Fibroblast of villous mesenchyme (primary cell): ENCODE data around the gene TTLL8. TPM values are rescaled to one million over a fixed set of nuclear protein-coding genes. Genes with fewer than 3 reads are reported as not detected.

Experiments used
- DNase-seq: peaks from one replicate; pipeline ENCODE4 v3.0.0-alpha.2; 2010; ENCODE audit warnings: low read depth
- H3K4me3 ChIP-seq: 2 replicates; pipeline ENCODE4 v1.5.1; 2011; ENCODE audit warnings: low read depth, mild to moderate bottlenecking, low read length
- total RNA-seq: library from RNA; depleted of rRNA; stranded (reverse); fragments of >200 nt; gene quantifications from 2 replicates; pipeline ENCODE4 v1.2.3, GENCODE V29; 2012
- TF ChIP-seq, protein P1 (sequence below): IDR thresholded peaks from 2 replicates; pipeline ENCODE4 v1.5.1; 2012; ENCODE audit warnings: low read depth, mild to moderate bottlenecking, low read length; ENCODE audit not compliant: insufficient read depth

TTLL8 gene
- total RNA-seq, 1 donor: not detected

DNA sequence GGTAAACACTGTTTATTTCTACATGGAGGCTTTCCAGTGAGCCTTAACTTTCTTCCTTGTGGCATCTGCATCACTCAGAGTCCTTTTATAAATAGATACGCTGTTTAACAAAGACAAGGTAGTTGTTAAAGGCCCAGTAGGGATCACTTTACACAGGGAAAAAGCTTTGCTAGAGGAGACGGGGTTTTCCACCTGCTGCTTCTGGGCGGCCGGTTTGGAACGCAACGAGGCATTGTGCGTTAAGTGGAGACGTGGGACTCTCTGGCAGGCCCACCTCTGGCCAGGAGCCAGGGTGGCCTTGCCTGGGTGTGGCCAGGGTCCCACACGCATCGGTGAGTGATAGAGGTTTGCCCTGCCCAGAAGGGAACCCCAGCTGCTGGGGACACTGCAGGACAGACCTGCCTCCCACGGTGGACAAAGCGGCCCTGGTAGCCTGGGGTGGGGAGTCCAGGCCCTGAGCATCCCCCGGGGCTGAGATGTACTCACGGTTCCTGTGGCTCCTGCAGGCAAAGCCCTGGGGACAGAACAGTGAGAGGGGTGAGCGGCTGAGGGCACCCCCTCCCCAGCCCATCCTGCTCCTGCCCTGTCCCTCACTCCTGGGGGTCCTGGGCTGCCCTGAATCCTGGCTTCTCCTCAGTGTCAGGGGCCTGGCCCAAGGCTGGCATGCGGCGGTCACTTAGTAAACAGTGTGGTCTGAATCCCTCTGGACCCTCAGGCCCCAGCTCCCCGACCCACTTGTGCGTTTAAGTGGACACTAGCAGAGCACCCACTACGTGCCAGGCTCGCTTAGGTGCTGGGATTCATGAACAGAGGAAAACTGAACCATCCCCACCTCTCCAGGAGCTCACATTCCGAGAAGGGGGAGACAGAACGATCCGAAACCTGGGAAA, 49.7 kb downstream of the TTLL8 start:
- DNase-seq: no peak
- no peak overlapping the region for H3K4me3 ChIP-seq
- TF ChIP-seq, protein P1, sequence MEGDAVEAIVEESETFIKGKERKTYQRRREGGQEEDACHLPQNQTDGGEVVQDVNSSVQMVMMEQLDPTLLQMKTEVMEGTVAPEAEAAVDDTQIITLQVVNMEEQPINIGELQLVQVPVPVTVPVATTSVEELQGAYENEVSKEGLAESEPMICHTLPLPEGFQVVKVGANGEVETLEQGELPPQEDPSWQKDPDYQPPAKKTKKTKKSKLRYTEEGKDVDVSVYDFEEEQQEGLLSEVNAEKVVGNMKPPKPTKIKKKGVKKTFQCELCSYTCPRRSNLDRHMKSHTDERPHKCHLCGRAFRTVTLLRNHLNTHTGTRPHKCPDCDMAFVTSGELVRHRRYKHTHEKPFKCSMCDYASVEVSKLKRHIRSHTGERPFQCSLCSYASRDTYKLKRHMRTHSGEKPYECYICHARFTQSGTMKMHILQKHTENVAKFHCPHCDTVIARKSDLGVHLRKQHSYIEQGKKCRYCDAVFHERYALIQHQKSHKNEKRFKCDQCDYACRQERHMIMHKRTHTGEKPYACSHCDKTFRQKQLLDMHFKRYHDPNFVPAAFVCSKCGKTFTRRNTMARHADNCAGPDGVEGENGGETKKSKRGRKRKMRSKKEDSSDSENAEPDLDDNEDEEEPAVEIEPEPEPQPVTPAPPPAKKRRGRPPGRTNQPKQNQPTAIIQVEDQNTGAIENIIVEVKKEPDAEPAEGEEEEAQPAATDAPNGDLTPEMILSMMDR: no peak

DNA sequence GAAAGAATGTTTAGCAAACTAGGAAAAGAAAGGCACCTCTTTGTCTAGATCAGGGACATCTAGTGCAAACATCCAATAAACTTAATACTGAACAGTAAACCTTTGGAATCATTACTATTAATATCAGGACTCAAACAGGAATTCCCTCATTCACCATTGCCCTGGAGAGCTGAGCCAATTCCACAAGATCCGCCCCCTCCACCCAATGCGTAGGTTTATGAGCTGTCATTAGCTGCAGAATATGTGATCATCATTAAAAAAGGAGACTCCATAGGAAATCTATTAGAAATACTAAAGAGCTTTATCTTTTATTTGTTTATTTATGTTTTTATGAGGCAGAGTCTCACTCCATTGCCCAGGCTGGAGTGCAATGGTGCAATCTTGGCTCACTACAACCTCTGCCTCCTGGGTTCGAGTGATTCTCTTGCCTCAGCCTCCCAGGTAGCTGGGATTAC, 51.0 kb downstream of the TTLL8 start:
- peak; percentile 16 for DNase-seq
- TF ChIP-seq, protein P1: no peak
- no peak overlapping the region for H3K4me3 ChIP-seq

DNA sequence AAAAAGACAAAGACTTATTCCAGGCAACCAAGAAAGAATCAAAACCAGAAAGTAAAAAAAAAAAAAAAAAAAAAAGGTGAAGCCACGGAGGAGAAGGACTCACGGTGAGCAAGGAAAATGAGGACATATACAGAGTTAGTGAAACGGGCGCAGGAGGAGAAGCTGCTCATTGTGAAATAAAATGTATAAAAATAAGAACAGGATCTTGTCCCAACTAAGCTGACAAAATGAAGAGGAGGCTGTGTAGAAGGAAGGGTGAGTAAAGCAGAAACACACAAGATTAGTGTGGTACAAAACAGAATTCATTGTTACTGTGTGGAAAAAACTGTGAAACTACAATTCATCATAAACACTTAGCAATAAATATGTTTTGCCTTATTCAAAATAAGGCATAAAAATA, 53.2 kb downstream of the TTLL8 start:
- TF ChIP-seq, protein P1: no peak
- H3K4me3 ChIP-seq: no peak overlapping the region
- no peak for DNase-seq

DNA sequence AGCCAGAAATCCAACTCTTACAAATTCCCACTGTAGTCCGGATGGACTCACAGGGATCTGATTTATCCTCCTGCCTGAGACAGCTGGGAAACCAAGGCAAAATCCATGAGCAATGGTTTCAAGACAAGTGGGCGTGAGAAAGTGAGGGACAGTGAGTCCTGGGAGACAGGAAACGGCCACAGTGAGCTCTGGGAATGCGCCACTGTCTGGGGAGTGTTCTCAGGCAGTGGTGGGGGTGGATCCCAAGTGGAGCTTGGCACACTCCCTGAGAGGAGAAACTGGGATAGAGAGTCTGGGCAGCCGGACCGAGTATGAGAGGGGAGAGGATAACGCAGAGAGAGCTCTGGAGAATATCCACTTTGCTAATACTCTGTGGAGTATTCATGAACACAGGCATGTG, 55.3 kb downstream of the TTLL8 start:
- H3K4me3 ChIP-seq: no peak overlapping the region
- TF ChIP-seq, protein P1: no peak
- DNase-seq: peak; percentile 37

DNA sequence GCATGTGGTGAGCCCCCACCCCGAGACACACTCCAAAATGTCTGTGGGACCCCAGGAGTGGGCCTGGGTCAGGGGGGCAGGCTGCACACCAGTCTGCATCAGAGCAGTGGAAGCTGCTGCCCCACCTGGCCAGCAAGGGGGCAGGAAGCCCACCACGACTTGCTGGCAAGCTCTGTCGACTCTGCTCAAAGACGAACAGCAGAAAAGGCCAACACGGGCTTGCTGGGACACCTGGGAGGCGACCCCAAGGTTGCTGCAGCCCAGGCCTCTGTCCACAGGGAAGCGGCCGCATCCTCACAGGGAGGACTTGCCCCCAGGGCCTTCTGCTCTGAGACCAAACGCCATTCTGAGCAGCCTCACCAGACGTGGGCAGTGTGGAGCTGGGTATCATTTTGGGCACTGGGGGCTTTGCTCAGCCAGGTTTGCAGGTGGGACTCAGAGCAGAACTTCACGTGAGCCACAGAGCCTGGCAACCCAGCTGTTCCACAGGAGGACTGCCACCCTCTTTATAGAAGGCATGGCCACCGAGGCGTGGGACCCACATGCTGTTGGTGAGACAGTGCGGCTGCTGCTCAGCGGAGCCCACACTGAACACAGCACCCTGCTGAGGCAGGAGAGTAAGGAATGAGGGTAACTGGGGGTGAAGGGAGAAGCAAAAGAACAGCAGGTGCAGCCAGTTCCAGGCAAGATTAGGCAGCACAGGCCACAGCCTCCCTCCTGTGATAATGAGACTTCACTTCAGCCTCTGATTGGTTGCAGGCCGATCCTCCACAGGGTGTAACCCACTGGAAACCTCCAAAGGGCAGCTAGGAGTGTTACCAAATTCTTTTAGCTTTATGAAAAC, 56.5 kb downstream of the TTLL8 start:
- no peak for DNase-seq
- H3K4me3 ChIP-seq: no peak overlapping the region
- TF ChIP-seq, protein P1: no peak

DNA sequence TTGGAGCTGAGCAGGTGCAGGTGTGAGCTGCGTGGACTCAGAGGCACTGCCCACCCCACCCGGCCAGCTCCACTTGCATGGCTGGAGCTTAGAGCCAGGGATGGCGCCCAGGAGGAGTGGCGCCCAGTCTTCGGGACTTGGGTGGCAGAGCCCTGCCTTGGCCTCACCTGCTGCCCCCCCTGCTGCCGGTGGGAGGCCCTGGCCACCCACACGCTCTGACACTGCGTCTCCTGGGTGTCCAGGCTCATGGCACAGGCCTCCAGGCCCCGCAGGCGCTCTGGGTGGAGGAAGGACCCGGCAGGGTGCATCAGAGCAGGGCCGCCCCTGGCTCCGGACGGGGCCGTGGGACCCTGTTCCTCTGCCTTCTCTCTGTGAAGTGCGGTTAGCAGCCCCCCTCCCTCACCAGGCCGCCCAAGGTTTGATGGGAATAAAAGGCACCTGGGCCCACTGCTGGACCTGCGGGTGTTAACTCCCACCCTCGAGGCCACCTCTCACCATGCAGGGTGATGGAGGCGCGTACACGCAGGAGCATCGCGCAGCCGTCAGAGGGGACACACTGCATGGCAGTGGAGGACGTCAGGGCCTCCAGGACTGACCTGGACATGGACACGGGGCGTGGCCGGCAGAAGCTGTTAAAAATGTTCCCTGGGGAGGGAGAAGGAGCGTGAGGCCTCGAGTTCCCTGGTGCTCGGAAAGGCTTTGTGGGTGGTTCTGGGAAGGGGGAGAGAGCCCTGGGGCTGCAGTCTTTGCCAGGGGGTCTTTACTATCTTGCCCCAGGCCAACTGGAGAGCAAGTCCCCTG, 57.3 kb downstream of the TTLL8 start:
- DNase-seq: no peak

More for the DNA sequence above, 57.3 kb downstream of the TTLL8 start:
- H3K4me3 ChIP-seq: no peak overlapping the region
- TF ChIP-seq, protein P1: no peak
